ENCODE measurements around the gene SLC41A3.

The SLC41A3 gene

GRCh38 chr3:126083913-126084767 is at the start of gene SLC41A3:
SLC41A3 (minus strand) TSS chr3:126084124; CDS start chr3:126068219, 15,905 bp downstream.
- DNase-seq = peak; percentile 67 to 82

DNA sequence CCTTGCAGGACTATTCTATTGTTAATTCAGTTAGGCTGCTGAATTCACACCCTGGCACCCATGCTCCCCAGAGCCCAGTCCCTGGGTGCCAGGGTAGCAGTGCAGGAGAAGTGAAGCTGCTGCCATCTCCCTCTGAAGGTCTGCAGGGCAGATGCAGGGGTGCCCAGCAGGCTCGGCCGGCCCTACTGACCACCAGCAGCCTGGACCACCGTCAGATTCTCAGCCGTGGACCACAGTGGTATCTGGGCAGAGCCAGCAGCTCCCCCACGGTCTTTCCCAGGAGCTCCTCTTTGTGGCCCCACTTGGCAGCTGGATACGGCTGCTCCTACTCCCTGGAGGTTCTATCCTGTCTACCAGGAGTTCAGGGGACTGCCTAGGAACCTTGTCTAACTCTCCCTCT is 49.7 kb upstream of the SLC41A3 start:
- no peak for DNase-seq

- DNase-seq = no peak
Observed at GRCh38 chr3:126132751-126133511, 49.0 kb upstream of the SLC41A3 start.

DNA sequence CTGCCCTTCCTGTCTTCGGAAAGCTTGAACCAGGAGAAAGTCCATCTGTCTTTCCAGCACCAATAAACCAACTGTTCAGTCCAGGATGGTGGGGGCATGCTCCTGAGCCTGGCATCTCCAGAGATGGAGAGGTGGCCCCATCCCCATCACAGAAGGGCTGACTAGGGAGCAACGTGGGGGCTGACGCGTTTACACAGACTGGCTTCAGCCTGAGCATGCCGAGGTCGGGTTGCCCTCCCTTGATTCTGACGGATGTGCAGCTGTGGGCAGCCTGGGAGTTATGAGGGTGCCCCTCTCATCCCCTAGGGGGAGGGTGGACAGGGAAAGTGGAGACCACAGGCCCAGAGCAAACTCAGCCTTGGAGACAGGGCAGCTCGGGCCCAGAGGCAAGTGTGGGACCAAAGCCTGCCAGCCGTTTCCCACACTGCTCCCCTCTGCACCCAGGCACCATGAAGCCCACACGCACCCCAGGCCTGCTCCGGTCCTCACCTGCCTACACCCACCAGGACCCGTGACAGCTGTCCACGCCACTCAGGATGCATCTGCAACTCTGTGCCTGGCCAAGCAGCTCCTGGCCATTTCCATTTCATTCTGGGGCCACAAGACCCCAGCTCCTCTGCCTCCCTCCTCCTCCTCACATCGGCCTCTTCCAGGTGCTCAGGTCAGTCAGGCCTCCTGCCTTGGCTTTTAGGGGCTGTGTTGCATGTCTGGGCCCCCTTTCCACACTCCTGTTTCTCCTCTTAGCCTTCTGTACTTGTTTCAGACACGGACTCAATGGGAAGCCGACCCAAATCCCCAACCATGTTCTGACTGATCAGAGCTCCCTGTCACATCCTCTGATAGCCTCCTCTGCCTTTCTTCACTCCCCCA is 48.2 kb upstream of the SLC41A3 start:
- no peak for DNase-seq

GRCh38 chr3:126130981-126131745 is 47.2 kb upstream of the SLC41A3 start:
- DNase-seq = no peak

- no peak for DNase-seq
Observed at GRCh38 chr3:126130081-126130855, 46.3 kb upstream of the SLC41A3 start.

- no peak for DNase-seq
Observed at GRCh38 chr3:126129398-126129891, 45.5 kb upstream of the SLC41A3 start.

GRCh38 chr3:126128504-126129397 is 44.8 kb upstream of the SLC41A3 start:
- no peak for DNase-seq

GRCh38 chr3:126127904-126128303 is 44.0 kb upstream of the SLC41A3 start:
- no peak for DNase-seq

DNA sequence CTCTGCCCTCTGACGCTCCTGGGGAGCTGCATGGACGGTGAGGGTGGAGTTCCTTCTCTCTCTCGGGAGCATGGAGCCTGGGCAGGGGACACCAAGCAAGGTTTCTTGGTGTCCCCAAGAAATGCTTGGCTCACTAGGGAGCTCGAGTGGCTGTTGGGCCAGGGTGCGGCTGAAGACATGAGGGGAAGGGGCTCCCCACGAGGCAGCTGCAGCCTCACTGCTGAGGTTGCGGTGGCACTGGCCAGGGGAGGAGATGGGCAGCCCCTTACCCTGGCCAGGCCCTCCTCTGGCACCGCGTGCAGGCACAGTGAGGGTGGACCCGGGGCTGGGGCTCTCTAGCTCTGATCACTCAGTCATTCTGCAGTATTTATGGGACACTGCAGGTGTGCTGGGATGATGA is 43.5 kb upstream of the SLC41A3 start:
- DNase-seq = no peak

- no peak for DNase-seq
Observed at GRCh38 chr3:126126811-126127431, 43.0 kb upstream of the SLC41A3 start.

DNA sequence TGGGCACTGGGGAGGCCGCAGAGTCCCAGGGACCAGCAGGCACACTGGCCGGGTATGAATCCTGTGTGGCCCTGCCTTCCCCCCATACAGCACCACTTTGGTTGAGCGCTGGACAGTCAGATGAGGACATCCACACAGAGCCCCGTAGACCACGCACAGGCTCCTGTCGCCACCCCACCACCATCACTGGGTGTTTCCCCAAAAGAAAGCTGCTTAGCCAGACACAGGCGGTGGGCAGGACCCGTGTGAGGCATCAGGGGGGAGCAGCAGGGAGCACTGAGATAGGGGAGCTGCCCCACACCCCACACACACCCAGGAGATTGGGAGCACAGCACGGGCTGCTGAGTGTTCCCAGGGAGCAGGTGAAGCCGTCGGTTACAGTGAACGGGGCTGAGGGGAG is 42.4 kb upstream of the SLC41A3 start:
- no peak for DNase-seq

DNA sequence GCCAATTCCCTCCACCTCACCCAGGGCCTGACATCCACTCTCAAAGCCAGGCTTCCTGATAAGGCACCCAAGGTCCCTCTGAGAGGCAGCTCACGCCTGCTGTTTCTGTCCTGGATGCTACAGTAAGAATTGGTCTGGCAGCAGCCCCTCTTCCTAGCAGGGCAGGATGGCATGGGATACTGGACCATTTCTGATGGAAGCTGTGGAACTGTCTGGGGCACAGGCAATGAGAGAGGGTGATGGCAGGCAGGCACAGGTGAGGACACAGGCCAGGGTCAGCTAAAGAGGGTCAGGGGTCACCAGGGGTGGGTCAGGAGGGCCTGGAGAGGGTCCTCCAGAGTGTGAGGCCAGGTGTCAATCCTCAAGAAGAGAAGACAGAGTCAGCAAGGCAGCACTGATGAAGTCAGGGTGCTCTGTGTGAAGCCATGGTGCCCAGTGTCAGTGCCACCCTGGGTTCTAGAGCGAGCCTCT is 41.9 kb upstream of the SLC41A3 start:
- no peak for DNase-seq

DNA sequence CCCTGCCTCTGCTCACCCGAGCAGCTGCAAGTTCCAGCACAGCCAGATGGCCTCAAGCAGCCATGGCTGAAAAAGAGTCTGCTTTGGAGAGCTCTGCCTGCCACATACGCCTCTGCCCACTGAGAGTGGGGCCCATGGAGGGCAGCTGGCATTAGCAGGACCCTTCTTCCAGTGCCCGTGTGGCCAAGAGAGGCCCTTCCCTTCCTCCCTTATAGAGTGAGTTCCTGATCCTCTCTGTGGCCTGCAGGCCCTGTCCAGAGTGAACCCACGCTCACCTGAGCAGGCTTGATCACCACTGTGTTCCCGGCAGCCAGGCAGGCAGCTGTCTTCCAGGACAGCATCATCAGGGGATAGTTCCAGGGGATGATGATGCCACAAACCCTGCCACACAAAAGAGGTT is 41.4 kb upstream of the SLC41A3 start:
- DNase-seq = no peak

DNA sequence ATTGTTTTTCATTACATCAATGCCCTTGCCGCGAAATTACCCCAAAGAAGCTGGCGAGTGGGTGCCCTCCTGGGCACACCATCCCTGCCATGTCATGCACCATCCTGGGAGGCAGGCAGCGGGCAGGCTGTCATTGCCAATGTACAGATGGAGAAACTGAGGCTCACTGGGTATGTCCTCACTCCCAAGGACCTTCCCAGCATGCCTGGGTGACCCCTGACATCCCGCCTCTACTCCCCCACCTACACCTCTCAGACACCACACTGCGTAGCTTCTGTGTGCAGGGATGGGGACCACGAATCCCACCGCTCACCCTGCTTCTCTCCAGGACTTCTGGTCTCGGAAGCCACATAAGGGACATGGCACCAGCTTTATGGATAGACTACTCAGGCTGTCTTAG is 41.0 kb upstream of the SLC41A3 start:
- DNase-seq = no peak

DNA sequence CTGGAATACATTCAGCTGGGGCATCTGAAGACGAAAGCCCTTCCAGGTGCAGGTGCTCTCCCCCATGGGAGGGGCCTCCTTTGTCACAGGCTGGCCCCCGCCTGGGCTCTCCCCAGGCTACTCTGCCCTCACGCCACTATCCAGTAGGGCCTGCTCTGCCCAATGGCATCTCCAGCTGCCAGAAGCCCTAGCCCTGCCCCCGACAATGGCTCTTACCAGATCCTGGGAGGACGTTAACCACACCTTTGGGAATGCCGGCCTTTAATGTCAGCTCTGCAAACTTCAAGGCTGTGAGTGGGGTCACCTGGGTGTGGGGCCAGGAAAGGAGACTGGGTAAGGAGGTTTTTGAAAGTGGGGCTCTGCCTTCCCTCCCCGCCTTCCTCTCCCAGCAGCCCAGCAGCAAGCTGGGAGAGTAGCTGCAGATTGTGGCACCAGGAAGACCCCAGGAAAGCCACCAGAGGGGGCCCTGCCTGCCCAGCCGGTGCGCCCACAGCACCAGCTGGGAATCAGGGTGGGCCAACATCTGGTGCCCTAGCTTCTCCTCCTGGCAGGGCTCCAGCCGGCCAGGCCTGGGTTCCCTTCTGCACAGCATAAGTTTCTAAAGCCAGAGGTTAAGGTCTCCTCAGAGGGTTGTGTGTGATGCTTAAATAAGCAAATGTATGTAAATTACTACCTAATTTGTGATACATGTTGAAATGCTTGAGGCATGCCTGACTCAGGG is 40.4 kb upstream of the SLC41A3 start:
- no peak for DNase-seq

GRCh38 chr3:126121632-126122031 is 37.7 kb upstream of the SLC41A3 start:
- no peak for DNase-seq

DNA sequence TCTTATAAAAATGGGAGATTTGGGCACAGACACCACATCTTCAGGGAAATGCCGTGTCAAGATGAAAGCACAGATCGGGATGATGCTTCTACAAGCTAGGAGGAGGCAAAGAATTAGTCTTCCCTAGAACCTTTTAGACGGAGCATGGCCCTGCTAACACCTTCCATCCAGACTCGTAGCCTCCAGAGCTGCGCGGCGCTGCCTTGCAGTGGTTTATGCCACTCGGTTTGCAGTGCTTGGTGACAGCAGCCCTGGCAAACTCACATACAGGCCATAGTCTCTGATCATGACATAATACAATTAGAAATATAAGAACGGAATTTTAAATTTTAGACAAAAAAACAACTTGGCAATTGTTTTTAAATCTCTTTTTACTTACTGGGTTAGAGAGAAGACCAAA is 37.1 kb upstream of the SLC41A3 start:
- no peak for DNase-seq

DNA sequence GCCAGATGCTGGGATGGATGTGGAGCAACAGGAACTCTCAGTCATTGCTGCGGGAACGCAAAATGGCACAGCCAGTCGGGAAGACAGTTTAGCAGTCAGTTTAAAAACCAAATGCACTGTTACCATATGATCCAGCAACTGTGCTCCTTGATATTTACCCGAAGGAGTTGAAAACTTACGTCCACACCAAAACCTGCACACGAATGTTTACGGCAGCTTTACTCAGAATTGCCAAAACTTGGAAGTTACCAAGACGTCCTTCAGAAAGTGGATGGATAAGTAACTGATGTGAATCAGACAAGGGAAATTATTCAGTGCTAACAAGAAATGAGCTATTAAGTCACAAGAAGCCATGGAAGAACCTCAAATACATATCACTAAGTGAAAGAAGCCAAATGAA is 36.1 kb upstream of the SLC41A3 start:
- no peak for DNase-seq

All from NCI-H1930 (cell line).